HepG2 (cell line): Measurements from ENCODE around the gene RORC.

Source experiments
- ARNT ChIP-seq: fragments of 450-650 bp; IDR thresholded peaks from 2 replicates; pipeline ENCODE4 v1.6.1; 2017
- ARNT2 ChIP-seq: sonication (generic); formaldehyde crosslinking; IDR thresholded peaks from 2 replicates; pipeline ENCODE4 v1.8.0; 2022; ENCODE audit warnings: mild to moderate bottlenecking, low read depth, missing genetic modification reagents, moderate library complexity
- CBX2 ChIP-seq, 2 experiments: fragments of 200-600 bp in 1 of 2; sonication (generic); formaldehyde crosslinking in 1 of 2; IDR thresholded peaks; 2 replicates each; pipeline versions ENCODE4 v1.7.0 to v1.8.1; 2018 to 2022; ENCODE audit warnings: low read depth in 2 of 2, low read length in 1 of 2, mild to moderate bottlenecking in 1 of 2, missing genetic modification reagents in 1 of 2
- CENPT ChIP-seq: sonication (generic); formaldehyde crosslinking; IDR thresholded peaks from 2 replicates; pipeline ENCODE4 v1.8.0; 2022; ENCODE audit warnings: low read depth, mild to moderate bottlenecking, moderate library complexity, missing genetic modification reagents
- CTCF ChIP-seq: sonication (generic); formaldehyde crosslinking; IDR thresholded peaks from 2 replicates; pipeline ENCODE4 v1.5.0; 2020; ENCODE audit warnings: mild to moderate bottlenecking, missing genetic modification reagents, moderate library complexity
- FOXK2 ChIP-seq: fragments of 450-650 bp; IDR thresholded peaks from 2 replicates; pipeline ENCODE4 v1.6.1; 2016
- MAX ChIP-seq: IDR thresholded peaks from 2 replicates; pipeline ENCODE4 v1.6.1; 2012; ENCODE audit warnings: inconsistent platforms
- MLX ChIP-seq: IDR thresholded peaks from 2 replicates; pipeline ENCODE4 v1.6.1; 2016
- RNF219 ChIP-seq: sonication (generic); formaldehyde crosslinking; IDR thresholded peaks from 2 replicates; pipeline ENCODE4 v1.5.0; 2020; ENCODE audit warnings: mild to moderate bottlenecking, missing genetic modification reagents
- ZNF569 ChIP-seq: sonication (generic); formaldehyde crosslinking; IDR thresholded peaks from 2 replicates; pipeline ENCODE4 v1.5.0; 2020; ENCODE audit warnings: mild to moderate bottlenecking, missing genetic modification reagents, moderate library complexity, borderline replicate concordance
- ZNF691 ChIP-seq: sonication (generic); formaldehyde crosslinking; IDR thresholded peaks from 2 replicates; pipeline ENCODE4 v1.4.0; 2020; ENCODE audit warnings: missing genetic modification reagents, low read depth, mild to moderate bottlenecking, borderline replicate concordance
- ZSCAN20 ChIP-seq: sonication (generic); formaldehyde crosslinking; IDR thresholded peaks from 2 replicates; pipeline ENCODE4 v1.4.0; 2020; ENCODE audit warnings: missing genetic modification reagents, mild to moderate bottlenecking, borderline replicate concordance

GRCh38 chr1:151858886-151859665 is 27.5 kb upstream of the RORC start:
- TF ChIP-seq ARNT (no peak), FOXK2 (no peak), ZNF569 (CRISPR knock-in tag) (no peak), CTCF (CRISPR knock-in tag) (no peak), ZNF691 (CRISPR knock-in tag) (no peak), CENPT (no peak), ARNT2 (CRISPR knock-in tag) (no peak), ZSCAN20 (CRISPR knock-in tag) (no peak), RNF219 (no peak), CBX2 (IDR thresholded peaks at IDR 0.05; ENCODE audit: low read depth, low read length) (no peak), CBX2 (CRISPR knock-in tag; IDR thresholded peaks at IDR 0.05; ENCODE audit: low read depth) (no peak), MLX (CRISPR knock-in tag) (no peak), MAX (no peak)
